Liver (tissue), 5 donors: ENCODE measurements around the gene HDAC5. TPM values are rescaled to one million over a fixed set of nuclear protein-coding genes. Genes with fewer than 3 reads are reported as not detected.

ENCODE experiments used
- polyA plus RNA-seq, 2 donors: library from polyadenylated mRNA; stranded (reverse) in 1 of 2; unstranded in 1 of 2; fragments of 200-250 nt in 1 of 2; fragments of >200 nt in 1 of 2; fragmentation: Nextera tagmentation in 1 of 2; extraction: Ambion mirVana in 1 of 2; gene quantifications; one replicate each; pipeline versions ENCODE4 v1.2.1 to v1.2.3, GENCODE V29; 2013 to 2015
- small RNA-seq: library from RNA; depleted of rRNA; stranded (forward); fragments of <200 nt; gene quantifications from one replicate; pipeline ENCODE3, GENCODE V24; 2014
- total RNA-seq, 2 donors: library from RNA; depleted of rRNA; stranded (reverse); fragments of >200 nt; gene quantifications; one replicate each; pipeline ENCODE4 v1.2.3, GENCODE V29; 2014
- donor health status: healthy.
- donor health status: healthy.
- donor health status: healthy.

The HDAC5 gene
- total and polyA plus RNA-seq, 4 donors: 5.8 to 20.3 (median 14.4) TPM

Small RNA genes within 50 kb of the gene (small RNA-seq; reads per million reads assigned to genes)
- gene RNU6-131P: not detected

Other genes starting within 250 kb of the HDAC5 start
- under 1 TPM; 0.05 to 0.25 TPM for gene MPP2, start 216.1 kb downstream of the HDAC5 start, total RNA-seq
- gene MPP2, start 216.1 kb downstream of the HDAC5 start, polyA plus RNA-seq: under 1 TPM; 0.06 to 0.13 TPM
- gene PPY, start 181.2 kb downstream of the HDAC5 start, total RNA-seq: not detected
- not detected for gene PPY, start 181.2 kb downstream of the HDAC5 start, polyA plus RNA-seq
- not detected for gene PYY, start 169.7 kb downstream of the HDAC5 start, total RNA-seq
- under 1 TPM in 1 of 2 donors, not detected in 1; 0.05 TPM for gene PYY, start 169.7 kb downstream of the HDAC5 start, polyA plus RNA-seq
- 10 to 100 TPM; 21.5 to 29.4 TPM for gene NAGS, start 119.0 kb downstream of the HDAC5 start, total RNA-seq
- gene NAGS, start 119.0 kb downstream of the HDAC5 start, polyA plus RNA-seq: 10 to 100 TPM; 27.1 to 29.8 TPM
- 10 to 100 TPM; 24.4 to 25.7 TPM for gene TMEM101, start 108.7 kb downstream of the HDAC5 start, total RNA-seq
- 10 to 100 TPM; 12.0 to 18.4 TPM for gene TMEM101, start 108.7 kb downstream of the HDAC5 start, polyA plus RNA-seq
- gene LSM12, start 57.0 kb downstream of the HDAC5 start, total RNA-seq: 10 to 100 TPM; 12.1 to 13.6 TPM
- gene LSM12, start 57.0 kb downstream of the HDAC5 start, polyA plus RNA-seq: 10 to 100 TPM; 16.7 to 31.9 TPM
- gene G6PC3, start 52.9 kb downstream of the HDAC5 start, total RNA-seq: 1 to 10 TPM; 6.7 to 7.8 TPM
- 10 to 100 TPM in 1 of 2 donors, 1 to 10 TPM in 1; 8.7 to 15.1 TPM for gene G6PC3, start 52.9 kb downstream of the HDAC5 start, polyA plus RNA-seq
- 1 to 10 TPM in 1 of 2 donors, under 1 TPM in 1; 0.08 to 1.9 TPM for gene HROB, start 18.3 kb upstream of the HDAC5 start, total RNA-seq
- gene HROB, start 18.3 kb upstream of the HDAC5 start, polyA plus RNA-seq: under 1 TPM; 0.29 to 0.32 TPM
- under 1 TPM in 1 of 2 donors, not detected in 1; 0.37 TPM for gene ASB16, start 47.1 kb upstream of the HDAC5 start, total RNA-seq
- under 1 TPM; 0.02 to 0.08 TPM for gene ASB16, start 47.1 kb upstream of the HDAC5 start, polyA plus RNA-seq
- 10 to 100 TPM; 12.2 to 14.7 TPM for gene TMUB2, start 63.3 kb upstream of the HDAC5 start, total RNA-seq
- gene TMUB2, start 63.3 kb upstream of the HDAC5 start, polyA plus RNA-seq: 10 to 100 TPM; 13.3 to 18.8 TPM
- 10 to 100 TPM; 13.8 to 20.9 TPM for gene ATXN7L3, start 76.2 kb upstream of the HDAC5 start, total RNA-seq
- 10 to 100 TPM in 1 of 2 donors, 1 to 10 TPM in 1; 5.1 to 15.7 TPM for gene ATXN7L3, start 76.2 kb upstream of the HDAC5 start, polyA plus RNA-seq
- gene UBTF, start 96.0 kb upstream of the HDAC5 start, total RNA-seq: 10 to 100 TPM; 27.2 to 39.6 TPM
- 10 to 100 TPM; 12.5 to 20.6 TPM for gene UBTF, start 96.0 kb upstream of the HDAC5 start, polyA plus RNA-seq
- gene SLC4A1, start 144.5 kb upstream of the HDAC5 start, total RNA-seq: 1,000 to 10,000 TPM in 1 of 2 donors, not detected in 1; 1,478 TPM
- under 1 TPM in 1 of 2 donors, not detected in 1; 0.14 TPM for gene SLC4A1, start 144.5 kb upstream of the HDAC5 start, polyA plus RNA-seq
- 10 to 100 TPM in 1 of 2 donors, not detected in 1; 17.0 TPM for gene RUNDC3A, start 185.0 kb upstream of the HDAC5 start, total RNA-seq
- gene RUNDC3A, start 185.0 kb upstream of the HDAC5 start, polyA plus RNA-seq: under 1 TPM; 0.05 to 0.06 TPM
- gene SLC25A39, start 201.2 kb upstream of the HDAC5 start, total RNA-seq: 100 to 1,000 TPM in 1 of 2 donors, 10 to 100 TPM in 1; 62.0 to 395 TPM
- gene SLC25A39, start 201.2 kb upstream of the HDAC5 start, polyA plus RNA-seq: 10 to 100 TPM; 70.5 to 97.2 TPM
- 100 to 1,000 TPM in 1 of 2 donors, 10 to 100 TPM in 1; 90.9 to 166 TPM for gene GRN, start 221.7 kb upstream of the HDAC5 start, total RNA-seq
- gene GRN, start 221.7 kb upstream of the HDAC5 start, polyA plus RNA-seq: 100 to 1,000 TPM; 127 to 139 TPM
- gene FAM171A2, start 240.2 kb upstream of the HDAC5 start, total RNA-seq: 1 to 10 TPM in 1 of 2 donors, under 1 TPM in 1; 0.08 to 1.1 TPM
- under 1 TPM in 1 of 2 donors, not detected in 1; 0.18 TPM for gene FAM171A2, start 240.2 kb upstream of the HDAC5 start, polyA plus RNA-seq